Measurements from ENCODE around the gene NKAIN2.
"Not testable (repeated sequence)": the region's sequence is repeated elsewhere in the genome, so short reads cannot be mapped to it uniquely, and the experiment has no call there.

The NKAIN2 gene

DNA sequence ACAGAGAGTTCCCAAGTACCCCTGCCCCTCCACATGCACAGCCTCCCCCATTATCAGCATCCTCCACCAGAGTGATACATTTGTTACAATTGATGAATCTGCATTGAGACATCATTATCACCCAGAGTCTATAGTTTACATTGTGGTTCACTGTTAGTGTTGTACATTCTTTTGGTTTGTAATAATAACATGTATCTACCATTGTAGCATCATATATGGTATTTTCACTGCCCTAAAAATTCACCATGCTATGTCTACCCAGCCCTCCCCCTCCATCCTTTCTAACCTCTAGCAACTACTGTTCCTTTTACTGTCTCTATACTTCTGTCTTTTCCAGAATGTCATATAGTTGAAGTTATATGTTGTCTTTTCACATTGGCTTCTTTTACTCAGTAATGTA lies 884.7 kb downstream of the NKAIN2 start:
- Histone ChIP-seq H3K36me3 (no peaks in the 10 kb centered on the region), H3K27ac (no peak overlapping the region), H3K27me3 (no peaks in the 10 kb centered on the region), H3K4me3 (no peak overlapping the region), H3K4me1 (no peaks in the 10 kb centered on the region), H3K9me3 (peaks cover 0 to 8% (median 0%) of the 10 kb centered on the region in 3 donors)
- TF ChIP-seq, protein P1, sequence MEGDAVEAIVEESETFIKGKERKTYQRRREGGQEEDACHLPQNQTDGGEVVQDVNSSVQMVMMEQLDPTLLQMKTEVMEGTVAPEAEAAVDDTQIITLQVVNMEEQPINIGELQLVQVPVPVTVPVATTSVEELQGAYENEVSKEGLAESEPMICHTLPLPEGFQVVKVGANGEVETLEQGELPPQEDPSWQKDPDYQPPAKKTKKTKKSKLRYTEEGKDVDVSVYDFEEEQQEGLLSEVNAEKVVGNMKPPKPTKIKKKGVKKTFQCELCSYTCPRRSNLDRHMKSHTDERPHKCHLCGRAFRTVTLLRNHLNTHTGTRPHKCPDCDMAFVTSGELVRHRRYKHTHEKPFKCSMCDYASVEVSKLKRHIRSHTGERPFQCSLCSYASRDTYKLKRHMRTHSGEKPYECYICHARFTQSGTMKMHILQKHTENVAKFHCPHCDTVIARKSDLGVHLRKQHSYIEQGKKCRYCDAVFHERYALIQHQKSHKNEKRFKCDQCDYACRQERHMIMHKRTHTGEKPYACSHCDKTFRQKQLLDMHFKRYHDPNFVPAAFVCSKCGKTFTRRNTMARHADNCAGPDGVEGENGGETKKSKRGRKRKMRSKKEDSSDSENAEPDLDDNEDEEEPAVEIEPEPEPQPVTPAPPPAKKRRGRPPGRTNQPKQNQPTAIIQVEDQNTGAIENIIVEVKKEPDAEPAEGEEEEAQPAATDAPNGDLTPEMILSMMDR (IDR thresholded peaks at IDR 0.05) = no peak
- intact Hi-C loops (cut with DNase I; ENCODE audit: low total_unique reads) = no loop called here
- DNase-seq = no peak

DNA sequence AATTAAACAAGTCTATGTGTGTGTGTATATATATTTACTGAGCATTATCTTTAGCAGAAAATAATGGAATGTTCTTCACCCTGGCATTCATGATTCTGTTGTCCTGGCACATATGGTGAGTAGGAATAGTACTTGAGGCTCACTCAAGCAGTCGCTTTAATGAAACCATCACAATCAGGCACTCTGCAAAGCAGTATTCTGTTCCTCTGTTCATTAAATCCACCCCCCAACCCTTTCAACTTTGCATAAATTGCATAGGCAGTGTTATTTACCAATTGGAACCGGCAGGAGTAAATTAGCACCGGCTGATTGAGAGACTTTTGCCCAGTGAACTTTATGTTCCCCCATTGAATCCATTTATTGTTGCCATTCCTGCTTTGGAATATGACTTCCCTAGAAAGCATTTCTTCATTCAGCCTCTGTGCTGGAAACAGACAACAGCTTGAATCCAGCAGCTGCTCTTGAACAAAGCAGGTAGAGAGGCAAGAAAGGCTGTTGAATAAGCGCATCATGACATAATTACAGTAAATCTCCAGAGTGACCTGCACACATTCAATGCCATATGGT lies 890.6 kb downstream of the NKAIN2 start:
- no peak for DNase-seq
- Histone ChIP-seq H3K4me1 (no peaks in the 10 kb centered on the region), H3K4me3 (no peak overlapping the region), H3K36me3 (no peaks in the 10 kb centered on the region), H3K27ac (no peak overlapping the region), H3K9me3 (no peaks in the 10 kb centered on the region), H3K27me3 (no peaks in the 10 kb centered on the region)
- intact Hi-C loops (cut with DNase I; ENCODE audit: low total_unique reads) = no loop called here
- TF ChIP-seq, protein P1 (IDR thresholded peaks at IDR 0.05) = no peak

DNA sequence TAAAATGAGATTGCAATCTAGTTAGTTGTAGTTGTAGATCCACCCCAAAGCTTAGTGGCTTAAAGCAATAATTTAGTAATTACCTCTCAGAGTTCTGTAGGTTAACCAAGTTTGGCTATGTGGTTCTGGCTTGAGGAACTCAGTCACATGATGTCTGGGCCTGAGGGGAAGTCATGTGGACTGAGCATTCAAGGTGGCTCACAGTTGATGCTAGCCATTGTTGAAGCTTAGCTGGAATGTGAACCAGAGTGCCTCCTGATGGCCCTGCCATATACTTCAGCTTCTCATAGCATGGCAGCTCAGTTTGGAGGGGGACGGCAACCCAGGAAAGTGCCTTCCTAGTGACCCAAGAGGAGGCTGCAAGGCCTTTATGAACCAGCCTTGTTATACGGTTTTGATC lies 895.4 kb downstream of the NKAIN2 start:
- intact Hi-C loops (cut with DNase I; ENCODE audit: low total_unique reads) = no loop called here
- no peaks in the 10 kb centered on the region for H3K4me1 ChIP-seq
- no peak for DNase-seq

DNA sequence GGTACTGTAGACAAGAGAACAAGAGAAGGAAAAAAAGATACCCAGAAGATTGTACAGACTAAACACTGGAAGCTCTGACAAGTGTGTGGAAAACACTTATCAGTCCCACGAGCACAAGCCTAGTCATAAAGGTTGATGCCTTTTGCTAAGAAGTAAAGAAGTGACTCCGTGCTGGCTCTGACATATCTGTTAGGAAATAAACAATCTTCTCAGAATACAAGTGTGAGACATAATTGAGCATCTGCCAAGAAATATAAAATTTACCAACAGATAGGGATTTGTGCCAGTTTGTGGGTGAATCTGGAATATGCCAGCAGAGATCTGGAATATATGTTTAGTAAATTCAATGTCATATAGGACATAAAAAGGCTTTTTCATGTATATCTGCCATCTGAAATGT lies 899.9 kb downstream of the NKAIN2 start:
- TF ChIP-seq, protein P1 (IDR thresholded peaks at IDR 0.05) = no peak
- Histone ChIP-seq H3K4me3 (no peak overlapping the region), H3K4me1 (no peaks in the 10 kb centered on the region), H3K9me3 (no peaks in the 10 kb centered on the region), H3K27ac (no peak overlapping the region), H3K27me3 (no peaks in the 10 kb centered on the region), H3K36me3 (no peaks in the 10 kb centered on the region)
- DNase-seq = no peak
- intact Hi-C loops (cut with DNase I; ENCODE audit: low total_unique reads) = no loop called here

More for the DNA sequence above, 895.4 kb downstream of the NKAIN2 start:
- no peak overlapping the region for H3K27ac ChIP-seq
- TF ChIP-seq, protein P1 (IDR thresholded peaks at IDR 0.05) = no peak
- no peaks in the 10 kb centered on the region for H3K27me3 ChIP-seq
- no peak overlapping the region for H3K4me3 ChIP-seq
- no peaks in the 10 kb centered on the region for H3K36me3 ChIP-seq
- H3K9me3 ChIP-seq = no peaks in the 10 kb centered on the region

DNA sequence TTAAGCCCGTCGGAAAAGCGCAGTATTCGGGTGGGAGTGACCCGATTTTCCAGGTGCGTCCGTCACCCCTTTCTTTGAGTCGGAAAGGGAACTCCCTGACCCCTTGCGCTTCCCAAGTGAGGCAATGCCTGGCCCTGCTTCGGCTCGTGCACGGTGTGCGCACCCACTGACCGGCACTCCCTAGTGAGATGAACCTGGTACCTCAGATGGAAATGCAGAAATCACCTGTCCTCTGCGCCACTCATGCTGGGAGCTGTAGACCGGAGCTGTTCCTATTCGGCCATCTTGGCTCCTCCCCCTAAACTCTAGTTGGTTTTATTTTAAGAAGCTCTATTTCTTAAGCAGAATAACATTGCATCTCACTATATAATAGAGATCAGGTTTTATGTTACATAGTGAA lies 908.9 kb downstream of the NKAIN2 start:
- DNase-seq, H3K4me1 ChIP-seq, H3K4me3 ChIP-seq, H3K27me3 ChIP-seq, H3K27ac ChIP-seq, H3K36me3 ChIP-seq, H3K9me3 ChIP-seq: not testable (repeated sequence)
- intact Hi-C loops (cut with DNase I; ENCODE audit: low total_unique reads) = loop anchor here (5.0 kb wide), 1 partner anchor 365 kb away; no protein-coding TSS in a partner anchor

DNA sequence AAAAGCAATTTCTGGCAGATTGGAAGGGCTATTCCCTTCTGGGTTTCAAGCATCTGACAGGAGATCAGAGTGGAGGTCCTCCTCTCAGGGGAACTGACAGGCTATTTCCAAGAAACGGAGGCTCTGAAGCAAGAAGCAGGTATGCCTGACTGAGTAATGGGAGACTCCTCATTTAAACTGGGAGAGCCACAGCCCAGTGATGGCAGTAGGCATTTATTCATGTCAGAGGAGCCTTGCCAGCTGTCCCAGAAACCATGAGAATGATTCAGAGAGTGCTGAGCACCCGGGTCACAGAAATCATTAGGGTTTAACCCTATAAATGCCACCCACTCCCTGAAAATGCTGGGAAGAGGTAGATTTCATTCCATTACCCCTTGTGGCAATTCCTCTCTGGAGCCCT lies 911.1 kb downstream of the NKAIN2 start:
- intact Hi-C loops (cut with DNase I; ENCODE audit: low total_unique reads) = loop anchor here (5.0 kb wide), 1 partner anchor 367 kb away; no protein-coding TSS in a partner anchor
- TF ChIP-seq, protein P1 (IDR thresholded peaks at IDR 0.05) = no peak
- Histone ChIP-seq H3K27me3 (no peaks in the 10 kb centered on the region), H3K27ac (no peak overlapping the region), H3K4me3 (no peak overlapping the region), H3K9me3 (no peaks in the 10 kb centered on the region), H3K4me1 (no peaks in the 10 kb centered on the region), H3K36me3 (no peaks in the 10 kb centered on the region)
- no peak for DNase-seq

All from tibial artery (tissue), 4 donors.